Measurements from ENCODE around the gene CSF1.

DNA sequence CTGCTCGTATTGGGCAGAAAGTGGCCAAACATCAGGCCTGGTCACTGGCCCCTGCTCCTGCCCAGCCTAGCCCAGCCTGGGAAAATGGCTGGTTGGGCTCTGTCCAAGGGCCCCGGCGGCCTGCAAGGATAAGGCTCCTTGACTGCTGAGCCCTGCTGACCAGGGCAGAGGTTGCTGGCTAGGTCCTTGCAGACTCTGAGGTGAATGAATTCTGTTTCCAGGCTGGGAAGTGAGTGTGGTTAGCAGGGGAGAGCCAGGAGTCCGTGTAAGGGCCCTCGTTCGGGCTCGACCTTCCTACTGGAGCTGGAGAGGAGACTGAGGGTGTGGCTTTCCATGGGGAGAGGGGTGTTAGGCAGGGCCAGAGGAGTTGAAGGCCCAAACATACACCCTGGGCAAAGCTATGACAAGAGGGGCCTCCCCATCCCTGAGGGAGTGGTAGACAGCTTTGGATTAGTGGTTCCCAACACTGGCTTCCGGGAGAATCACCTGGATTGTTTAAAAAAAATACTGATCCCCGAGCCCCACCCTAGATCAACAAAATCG lies 20.6 kb downstream of the CSF1 start:
- TF ChIP-seq CTCF (IDR thresholded peaks at IDR 0.05; ENCODE audit: low read depth, low read length) (no peak), EZH2phosphoT487 (IDR thresholded peaks at IDR 0.05; ENCODE audit: low read depth) (no peak)
